DMS53 (cell line): ENCODE results near the gene ENKUR.
A peak's percentile ranks its signal among the peaks of the same experiment; 100 is the strongest.

Experiments used
- DNase-seq: peaks from one replicate; lab custom pipeline; 2025; lab: John Stamatoyannopoulos, UW

ENKUR gene

GRCh38 chr10:24947304-24948097, 68.5 kb downstream of the ENKUR start:
- DNase-seq = no peak

GRCh38 chr10:24944512-24945255, 71.3 kb downstream of the ENKUR start:
- peak; percentile 80 for DNase-seq

GRCh38 chr10:24938525-24938924, 77.4 kb downstream of the ENKUR start:
- no peak for DNase-seq

- no peak for DNase-seq
Observed at GRCh38 chr10:24938076-24938475, 77.9 kb downstream of the ENKUR start.

- DNase-seq = no peak
Observed at GRCh38 chr10:24935504-24936292, 80.3 kb downstream of the ENKUR start.
